Mucosa of descending colon (tissue), 3 donors: ENCODE measurements around the gene TEDC1. TPM values are rescaled to one million over a fixed set of nuclear protein-coding genes. Genes with fewer than 3 reads are reported as not detected.

Experiments
- ATAC-seq: fragments of 200-7000 bp; cut with Tn5 transposase; one replicate; pipeline ENCODE4 v1.9.1; 2020; ENCODE audit warnings: mild to moderate bottlenecking, moderate library complexity
- DNase-seq, 3 donors: peaks; one replicate each; pipeline ENCODE4 v3.0.0-alpha.2; 2020
- H3K36me3 ChIP-seq: fragments of 200-600 bp; one replicate; pipeline ENCODE4 v1.8.0; 2021; ENCODE audit warnings: low read depth, mild to moderate bottlenecking
- H3K4me1 ChIP-seq: fragments of 200-600 bp; one replicate; pipeline ENCODE4 v1.8.0; 2021; ENCODE audit warnings: low read depth, mild to moderate bottlenecking
- H3K4me3 ChIP-seq: fragments of 200-600 bp; one replicate; pipeline ENCODE4 v1.8.0; 2021; ENCODE audit warnings: mild to moderate bottlenecking
- H3K9me3 ChIP-seq: fragments of 200-600 bp; one replicate; pipeline ENCODE4 v1.8.0; 2021; ENCODE audit warnings: mild to moderate bottlenecking
- CTCF ChIP-seq: fragments of 200-600 bp; IDR thresholded peaks from one replicate; pipeline ENCODE4 v1.8.0; 2022; ENCODE audit warnings: antibody characterized with exemption, mild to moderate bottlenecking
- intact Hi-C, 2 donors: fragments of 100-400 bp; cut with DNase I in 1 of 2; cut with micrococcal nuclease in 1 of 2; formaldehyde crosslinking; loops; one replicate each; pipeline versions ENCODE4 v1.11.0 to v1.11.1; 2022; cut with DNase I, micrococcal nuclease
- total RNA-seq, 3 donors: library from RNA; stranded (reverse); fragmentation: NEBNext Ultra II Directional in 2 of 3; extraction: Animal tissue kit (Norgen Biotek cat#: 25700) in 2 of 3; gene quantifications; one replicate each; pipeline versions ENCODE4 v1.2.1 to v1.2.4, GENCODE V29; 2021 to 2023
- donor health status: DM: no; HTN: no; CAD: no; lungs with moderate emphysema.
- donor health status: DM: no; HTN: no; CAD: no.
- donor health status: DM: no; HTN: yes; CAD: no.

The TEDC1 gene
- total RNA-seq, 3 donors from 2014 or later, result 11.8 to 23.9 (median 21.8) TPM

- peaks cover 41% of the 10 kb centered on the region for H3K4me1 ChIP-seq
- no peaks in the 10 kb centered on the region for H3K36me3 ChIP-seq
- TF ChIP-seq CTCF, result no peak
- peak in 2 of 3 donors; percentile 24 to 48 for DNase-seq
- intact Hi-C loops, result no loop called here
- no peaks in the 10 kb centered on the region for H3K9me3 ChIP-seq
- H3K4me3 ChIP-seq, result no peak overlapping the region
- ATAC-seq, result no peak
These were observed 14.8 kb upstream of the TEDC1 start for GRCh38 chr14:105476097-105476830.

GRCh38 chr14:105476831-105477659 lies 14.0 kb upstream of the TEDC1 start:
- no peak overlapping the region for H3K4me3 ChIP-seq
- H3K9me3 ChIP-seq, result no peaks in the 10 kb centered on the region
- H3K36me3 ChIP-seq, result no peaks in the 10 kb centered on the region
- TF ChIP-seq CTCF, result no peak
- ATAC-seq, result no peak
- intact Hi-C loops, result no loop called here
- DNase-seq, result no peak
- H3K4me1 ChIP-seq, result peaks cover 49% of the 10 kb centered on the region

GRCh38 chr14:105477660-105478397 lies 13.2 kb upstream of the TEDC1 start:
- TF ChIP-seq CTCF, result no peak
- Histone ChIP-seq H3K36me3 (no peaks in the 10 kb centered on the region), H3K4me1 (peaks cover 57% of the 10 kb centered on the region), H3K4me3 (no peak overlapping the region), H3K9me3 (no peaks in the 10 kb centered on the region)
- ATAC-seq (no peak), DNase-seq (peak; percentile 25 to 79 (median 52))
- intact Hi-C loops, result no loop called here

GRCh38 chr14:105478398-105479251 lies 12.4 kb upstream of the TEDC1 start:
- DNase-seq (no peak), ATAC-seq (no peak)
- intact Hi-C loops, result no loop called here
- Histone ChIP-seq H3K9me3 (no peaks in the 10 kb centered on the region), H3K4me3 (no peak overlapping the region), H3K4me1 (peaks cover 60% of the 10 kb centered on the region), H3K36me3 (no peaks in the 10 kb centered on the region)
- TF ChIP-seq CTCF, result no peak
